Left cardiac atrium (tissue), 4 donors: Measurements from ENCODE around the gene HEXD. TPM values are rescaled to one million over a fixed set of nuclear protein-coding genes. Genes with fewer than 3 reads are reported as not detected.

Experiments used
- ATAC-seq, 2 donors: fragments of 200-7000 bp; cut with Tn5 transposase; one replicate each; pipeline ENCODE4 v1.9.1; 2020; ENCODE audit warnings: mild to moderate bottlenecking in 2 of 2, moderate library complexity in 2 of 2
- DNase-seq: peaks from one replicate; pipeline ENCODE4 v3.0.0-alpha.2; 2020
- intact Hi-C, 2 donors: fragments of 100-400 bp; cut with DNase I; formaldehyde crosslinking; loops; one replicate each; pipeline versions ENCODE4 v1.14.1 to v1.15.1; 2022 to 2023
- total RNA-seq, 2 donors: library from RNA; stranded (reverse); fragmentation: NEBNext Ultra II Directional; extraction: Animal tissue kit (Norgen Biotek cat#: 25700); gene quantifications; one replicate each; pipeline ENCODE4 v1.2.1, GENCODE V29; 2021
- donor health status: DM: no; HTN: yes; CAD: no.
- donor health status: DM: no; HTN: yes; CAD: no; lungs with severe emphysema.
- donor health status: DM: yes; HTN: yes; CAD: no.
- donor health status: Dilated cardiomyopathy.

HEXD gene
- total RNA-seq, 2 donors from 2014 or later, result 14.3 to 16.3 TPM

- ATAC-seq (no peak), DNase-seq (no peak)
- intact Hi-C loops, result no loop called here
Measured at GRCh38 chr17:82465023-82465603, 47.0 kb downstream of the HEXD start.

DNA sequence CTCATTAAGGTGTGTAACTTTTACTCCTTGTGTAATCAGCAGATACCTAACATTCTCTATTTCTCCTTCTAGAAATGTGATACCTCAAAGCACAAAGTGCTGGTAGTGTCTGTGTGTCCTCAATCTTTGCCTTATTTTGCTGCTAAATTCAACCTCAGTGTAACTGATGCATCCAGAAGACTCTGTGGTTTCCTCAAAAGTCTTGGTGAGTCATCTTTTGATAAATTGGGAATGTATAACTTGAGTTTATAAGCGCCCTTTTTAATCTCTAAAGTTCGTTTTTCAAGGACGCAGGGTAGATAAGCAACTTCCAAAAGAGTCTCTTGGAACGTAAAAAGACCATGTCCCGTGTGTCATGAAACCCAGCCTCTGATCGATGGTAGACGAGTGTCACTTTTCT lies 50.5 kb downstream of the HEXD start:
- no peak for ATAC-seq
- intact Hi-C loops, result no loop called here
- DNase-seq, result no peak

DNA sequence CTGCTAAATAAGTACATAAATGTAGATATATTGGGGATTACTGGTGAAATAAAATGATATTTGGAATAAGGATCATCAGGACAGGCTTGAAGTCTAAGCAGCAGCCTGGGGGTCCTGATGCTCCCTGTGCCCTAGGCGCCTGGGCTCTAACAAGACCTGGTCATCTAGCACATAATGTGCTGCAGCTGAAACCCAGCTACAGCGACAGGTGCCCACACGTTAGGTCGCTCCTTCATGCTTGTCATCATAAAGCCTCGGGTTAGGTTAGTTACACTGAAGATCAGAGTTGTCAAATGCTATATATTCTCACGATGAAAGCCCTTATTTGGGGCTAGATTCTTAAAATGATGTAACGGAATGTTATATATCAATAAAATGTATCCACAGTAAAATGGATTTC lies 51.9 kb downstream of the HEXD start:
- DNase-seq (no peak), ATAC-seq (no peak)
- intact Hi-C loops, result no loop called here

- intact Hi-C loops, result no loop called here
- no peak for ATAC-seq
- DNase-seq, result no peak
Measured at GRCh38 chr17:82474223-82475010, 56.3 kb downstream of the HEXD start.

DNA sequence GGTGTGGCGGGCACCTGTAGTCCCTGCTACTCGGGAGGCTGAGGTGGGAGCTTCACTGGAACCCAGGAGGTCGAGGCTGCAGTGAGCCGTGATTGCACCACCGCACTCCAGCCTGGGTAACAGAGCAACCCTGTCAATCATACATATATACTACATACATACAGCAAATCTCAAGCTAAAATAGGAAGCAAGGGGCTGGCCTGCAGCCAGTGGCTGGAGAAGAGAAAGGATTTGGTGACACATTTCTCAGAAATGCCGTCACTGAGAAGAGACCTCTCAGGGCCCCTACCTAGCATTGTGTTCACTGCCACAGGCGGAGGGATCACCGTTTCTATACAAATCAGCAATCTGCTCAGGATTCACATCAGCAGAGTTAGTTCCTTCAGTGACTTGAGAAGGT lies 57.3 kb downstream of the HEXD start:
- no peak for DNase-seq
- ATAC-seq, result no peak
- intact Hi-C loops, result no loop called here

- ATAC-seq, result no peak
- intact Hi-C loops, result no loop called here
- DNase-seq, result no peak
Measured at GRCh38 chr17:82477934-82478333, 59.8 kb downstream of the HEXD start.

DNA sequence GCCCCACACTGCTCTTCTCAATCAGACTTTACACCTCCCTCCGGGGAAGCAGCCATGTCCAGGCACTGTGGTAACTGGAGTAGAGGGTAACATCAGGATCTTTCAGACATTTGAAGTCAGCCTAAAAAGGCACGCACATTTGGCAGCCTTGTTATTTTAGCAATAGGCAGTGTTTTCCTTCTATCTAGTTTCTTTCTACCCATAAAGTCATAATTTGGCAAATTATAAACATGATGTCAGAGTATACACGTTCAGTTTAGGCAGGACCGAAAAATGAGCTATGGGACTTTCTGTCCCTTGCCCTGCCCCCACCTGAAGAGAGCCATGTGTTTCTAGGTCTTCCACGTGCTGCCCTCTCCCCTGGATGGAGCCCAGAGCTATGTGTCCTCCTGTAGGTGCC lies 61.5 kb downstream of the HEXD start:
- ATAC-seq (peak in 1 of 2 donors; percentile 62), DNase-seq (no peak)
- intact Hi-C loops, result no loop called here

DNA sequence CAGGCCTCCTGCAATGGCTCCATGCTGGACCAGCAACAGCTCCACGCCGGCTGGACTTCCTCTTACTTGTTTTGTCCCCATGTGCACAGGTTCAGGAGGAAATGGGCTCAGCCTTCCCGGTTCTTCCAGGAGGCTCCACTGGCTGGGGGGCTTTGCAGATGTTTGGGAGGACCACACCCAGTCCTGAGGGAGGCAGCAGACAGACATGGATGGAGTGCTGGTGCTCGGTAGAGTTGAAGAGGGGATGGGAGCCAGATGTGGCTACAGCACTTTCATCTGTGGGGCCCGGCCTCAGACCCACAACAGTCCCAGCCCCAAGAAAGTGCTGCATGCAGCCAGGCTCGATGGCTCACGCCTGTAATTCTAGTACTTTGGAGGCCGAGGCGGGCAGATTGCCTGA lies 62.2 kb downstream of the HEXD start:
- ATAC-seq (no peak), DNase-seq (no peak)
- intact Hi-C loops, result no loop called here

GRCh38 chr17:82483204-82483660 lies 65.1 kb downstream of the HEXD start:
- ATAC-seq (no peak), DNase-seq (no peak)
- intact Hi-C loops, result no loop called here

- no peak for DNase-seq
- intact Hi-C loops, result no loop called here
- ATAC-seq, result no peak
Measured at GRCh38 chr17:82483836-82484235, 65.7 kb downstream of the HEXD start.

- no peak for ATAC-seq
- DNase-seq, result no peak
- intact Hi-C loops, result no loop called here
Measured at GRCh38 chr17:82486231-82487094, 68.3 kb downstream of the HEXD start.

DNA sequence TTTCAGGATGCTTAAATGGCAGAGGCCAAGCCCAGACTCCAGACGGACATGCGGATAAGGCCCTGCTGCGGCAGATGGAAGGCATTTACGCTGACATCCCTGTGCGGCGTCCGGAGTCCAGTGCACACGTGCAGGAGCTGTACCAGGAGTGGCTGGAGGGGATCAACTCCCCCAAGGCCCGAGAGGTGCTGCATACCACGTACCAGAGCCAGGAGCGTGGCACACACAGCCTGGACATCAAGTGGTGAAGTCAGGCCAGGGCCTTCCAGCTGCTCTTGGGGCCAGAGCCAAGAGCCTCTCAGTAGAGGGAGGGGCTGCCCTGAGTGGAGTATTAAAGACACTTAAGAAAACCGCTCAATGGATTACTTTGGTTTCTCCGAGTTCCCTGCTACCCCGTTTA lies 69.8 kb downstream of the HEXD start:
- intact Hi-C loops, result no loop called here
- DNase-seq (no peak), ATAC-seq (peak; percentile 53 to 54)

DNA sequence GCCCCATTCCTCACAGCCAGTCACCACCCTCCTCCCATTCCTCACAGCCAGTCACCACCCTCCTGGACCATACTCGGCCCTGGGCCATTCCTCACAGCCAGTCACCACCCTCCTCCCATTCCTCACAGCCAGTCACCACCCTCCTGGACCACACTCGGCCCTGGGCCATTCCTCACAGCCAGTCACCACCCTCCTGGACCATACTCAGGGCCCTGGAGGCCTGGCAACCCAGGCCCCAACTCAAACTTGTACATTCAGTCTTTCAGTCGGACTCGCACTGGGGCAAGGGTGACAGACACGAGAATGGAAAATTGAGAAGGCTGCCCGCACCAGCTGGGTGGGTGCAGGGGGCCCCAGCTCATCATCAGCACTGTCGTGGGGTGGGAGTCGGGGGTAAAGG lies 71.0 kb downstream of the HEXD start:
- DNase-seq (peak; percentile 70), ATAC-seq (peak; percentile 88 to 93)
- intact Hi-C loops, result no loop called here

- intact Hi-C loops, result no loop called here
- no peak for DNase-seq
Measured at GRCh38 chr17:82489851-82490511, 71.8 kb downstream of the HEXD start.

GRCh38 chr17:82490512-82491195 lies 72.5 kb downstream of the HEXD start:
- no peak for ATAC-seq
- intact Hi-C loops, result no loop called here

More at GRCh38 chr17:82489851-82490511, 71.8 kb downstream of the HEXD start:
- ATAC-seq, result no peak

DNA sequence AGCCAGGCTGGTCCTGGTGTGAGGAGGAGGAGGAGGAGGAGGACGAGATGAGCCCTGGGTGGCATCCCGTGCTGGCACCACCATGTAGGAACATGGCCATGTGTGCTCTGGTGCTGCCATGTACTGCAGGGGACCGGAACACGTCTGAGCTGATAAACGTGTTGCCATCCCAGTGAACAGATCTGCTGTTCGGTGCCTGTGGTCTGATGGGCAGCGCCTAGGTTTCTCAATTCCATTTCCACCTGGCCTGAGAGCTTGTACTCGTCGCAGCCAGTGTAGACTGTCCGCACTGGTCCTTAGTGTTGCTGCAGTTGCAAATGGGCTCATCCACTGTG lies 73.0 kb downstream of the HEXD start:
- no peak for ATAC-seq
- intact Hi-C loops, result no loop called here
- no peak for DNase-seq

More at GRCh38 chr17:82490512-82491195, 72.5 kb downstream of the HEXD start:
- DNase-seq, result no peak

DNA sequence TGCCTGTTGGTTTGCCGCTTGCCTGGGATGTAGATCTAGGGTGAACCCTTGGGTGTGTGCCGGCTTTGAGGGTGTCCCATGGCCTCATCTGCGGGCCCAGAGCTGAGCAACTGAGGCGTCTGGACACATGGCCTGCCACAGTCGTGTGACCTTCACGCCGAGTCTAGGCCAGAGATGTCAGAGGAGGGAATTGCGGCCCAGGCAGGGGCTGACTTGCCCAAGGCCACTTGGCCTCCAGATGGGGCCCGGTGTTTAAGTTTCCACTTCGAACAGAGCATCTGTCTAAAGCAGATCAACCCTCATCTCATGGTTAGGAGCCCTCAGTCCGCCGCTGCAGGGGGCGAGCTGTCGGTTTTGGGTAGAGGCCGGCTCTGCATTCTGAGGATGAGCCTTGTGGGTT lies 73.4 kb downstream of the HEXD start:
- no peak for ATAC-seq
- intact Hi-C loops, result no loop called here
- DNase-seq, result no peak
